Stimulated activated CD4-positive, alpha-beta T cell treated with anti-CD3 and anti-CD28 coated beads, Interleukin-2, amount 100 ng/mL, for 4 hours (primary cell): ENCODE results near the gene LGR6.
"Not testable (repeated sequence)": the region's sequence is repeated elsewhere in the genome, so short reads cannot be mapped to it uniquely, and the experiment has no call there.

ENCODE experiments used
- DNase-seq: peaks from one replicate; pipeline ENCODE4 v3.0.0-alpha.2; 2020; ENCODE audit warnings: low read depth

LGR6 gene

DNA sequence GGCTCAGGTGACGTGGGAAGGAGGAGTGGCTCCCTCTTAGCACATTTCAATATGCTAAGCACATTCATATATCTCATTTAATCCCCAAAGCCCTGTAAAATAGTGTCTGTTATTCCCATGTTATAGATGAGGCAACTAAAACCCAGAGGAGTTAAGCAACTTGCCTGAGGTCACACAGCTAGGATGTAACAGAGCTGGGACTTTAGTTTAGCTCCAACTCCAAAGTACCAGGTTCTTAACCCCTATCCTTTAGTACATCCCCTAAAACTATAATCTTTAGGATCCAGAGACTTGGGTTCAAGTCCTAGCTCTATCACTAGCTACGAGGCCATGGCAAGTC, 48.5 kb downstream of the LGR6 start:
- no peak for DNase-seq

DNA sequence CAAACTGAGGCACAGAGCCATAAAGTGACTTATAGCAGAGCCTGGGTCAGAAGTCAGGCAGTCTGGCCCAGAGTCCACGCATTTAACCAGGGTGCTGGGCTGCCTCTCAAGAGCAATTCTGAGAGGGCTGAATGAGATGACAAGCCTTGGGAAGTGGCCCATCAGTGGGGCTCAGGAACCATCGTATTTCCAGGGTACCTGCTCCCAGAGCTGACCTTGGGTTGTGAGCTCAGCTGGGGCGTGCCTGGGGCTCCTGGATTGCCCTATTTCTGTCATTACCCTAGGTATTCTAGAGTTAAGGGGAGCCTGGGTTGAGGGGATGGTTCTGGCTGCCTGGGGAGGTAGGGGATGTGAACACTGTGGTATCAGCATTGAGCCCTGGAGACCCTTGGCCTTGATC, 49.4 kb downstream of the LGR6 start:
- no peak for DNase-seq

DNA sequence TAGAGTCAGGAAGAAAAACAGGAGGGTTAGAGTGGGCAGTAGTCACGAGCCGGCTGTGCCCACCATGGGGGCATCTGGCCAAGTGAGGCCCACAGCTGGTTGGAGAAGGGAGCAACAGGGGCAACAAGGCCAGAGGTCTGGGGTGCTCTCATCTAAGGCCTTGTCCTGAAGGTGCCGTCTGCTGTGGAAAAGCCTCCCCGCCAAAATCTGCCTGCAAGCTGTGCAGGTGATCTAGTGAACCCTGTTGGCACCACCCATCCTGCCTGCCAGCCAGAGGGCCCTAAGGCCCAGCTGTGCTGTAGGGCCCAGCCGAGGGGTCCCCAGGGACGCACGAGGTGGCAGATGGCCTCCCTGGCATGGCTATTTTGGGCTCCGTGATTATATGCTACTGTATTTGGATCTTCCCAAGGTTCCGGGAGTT, 51.3 kb downstream of the LGR6 start:
- DNase-seq = no peak

DNA sequence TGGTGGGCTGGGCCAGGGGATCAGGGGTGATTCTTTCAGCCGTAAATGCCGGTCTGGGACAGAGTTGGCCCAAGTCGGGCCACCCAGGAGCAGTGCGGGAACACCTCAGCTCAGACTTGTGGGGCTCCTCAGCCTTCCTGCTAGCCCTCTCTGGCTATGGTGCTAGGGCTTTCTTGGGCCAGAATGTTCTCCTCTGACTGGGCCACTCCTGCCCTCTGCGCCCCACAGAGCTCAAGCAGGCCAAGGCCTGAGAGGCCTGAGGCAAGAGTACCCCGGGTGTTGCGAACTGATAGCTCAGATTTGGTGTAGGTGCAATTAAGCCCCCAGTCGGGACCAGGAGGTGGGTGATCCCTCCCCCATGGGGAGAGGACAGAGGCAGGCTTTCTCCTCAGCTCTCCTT, 51.8 kb downstream of the LGR6 start:
- no peak for DNase-seq

DNA sequence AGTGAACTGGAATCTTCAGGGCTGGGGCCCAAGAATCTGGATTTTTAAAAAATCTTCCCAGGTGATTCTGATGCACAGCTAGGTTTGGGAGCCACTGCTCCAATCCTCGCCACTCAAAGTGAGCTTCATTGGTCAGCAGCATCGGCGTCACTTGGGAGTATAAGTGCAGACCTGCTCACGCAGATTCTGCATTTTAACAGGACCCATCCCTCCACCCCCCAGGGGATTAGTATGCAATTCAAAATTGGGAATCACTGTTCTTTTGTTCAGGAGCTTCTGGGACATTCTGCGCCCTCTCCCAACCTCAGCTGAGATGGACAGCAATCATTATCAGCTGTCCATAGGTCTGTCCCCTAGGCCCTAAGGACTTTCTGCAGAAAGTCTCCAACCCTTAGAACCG, 53.5 kb downstream of the LGR6 start:
- DNase-seq = no peak

DNA sequence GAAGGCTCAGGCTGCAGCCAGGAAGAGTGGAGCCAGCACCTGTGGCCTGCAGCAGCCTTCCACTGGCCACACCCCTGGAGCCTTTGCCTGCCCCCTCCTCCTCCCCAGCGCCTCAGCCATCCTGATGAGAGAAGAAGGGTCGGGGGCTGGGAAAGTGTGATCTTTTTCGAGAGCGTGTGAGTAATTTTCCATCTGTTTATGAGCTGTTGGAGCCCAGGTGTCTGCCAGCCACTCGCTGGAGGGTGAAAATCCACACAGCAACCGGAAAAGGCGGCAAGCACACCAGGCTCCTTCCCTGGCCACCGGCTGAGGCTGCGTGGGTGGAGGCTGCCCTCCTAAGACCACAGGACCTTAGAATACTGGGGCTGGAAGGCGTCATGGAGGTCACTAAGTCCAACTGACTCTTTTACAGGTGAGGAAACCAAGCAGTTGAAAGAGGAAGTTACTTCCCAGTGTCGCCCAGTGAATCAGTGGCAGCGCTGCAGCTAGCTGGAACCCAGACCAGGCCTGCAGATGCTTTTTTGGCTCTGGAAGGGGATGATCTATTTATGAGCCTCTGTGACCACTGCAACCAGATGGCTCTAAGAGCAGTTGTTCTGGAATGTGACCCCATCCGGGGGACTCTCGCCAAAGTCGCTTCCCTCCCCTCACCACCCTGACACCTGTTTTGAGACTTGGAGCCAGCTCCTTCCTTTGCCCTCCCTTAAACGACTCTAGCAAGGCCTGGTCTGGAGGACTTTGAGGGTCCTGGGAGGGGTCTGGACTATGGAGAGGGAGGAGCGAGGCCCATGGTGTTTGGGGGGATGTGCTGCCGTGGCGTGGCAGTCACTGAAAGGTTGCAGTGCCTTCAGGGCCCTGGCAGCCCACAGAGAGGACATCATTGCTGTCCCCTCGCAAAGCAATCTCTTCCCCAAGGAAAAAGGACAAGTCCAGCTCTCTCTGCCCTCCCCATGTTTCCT, 54.5 kb downstream of the LGR6 start:
- no peak for DNase-seq

DNA sequence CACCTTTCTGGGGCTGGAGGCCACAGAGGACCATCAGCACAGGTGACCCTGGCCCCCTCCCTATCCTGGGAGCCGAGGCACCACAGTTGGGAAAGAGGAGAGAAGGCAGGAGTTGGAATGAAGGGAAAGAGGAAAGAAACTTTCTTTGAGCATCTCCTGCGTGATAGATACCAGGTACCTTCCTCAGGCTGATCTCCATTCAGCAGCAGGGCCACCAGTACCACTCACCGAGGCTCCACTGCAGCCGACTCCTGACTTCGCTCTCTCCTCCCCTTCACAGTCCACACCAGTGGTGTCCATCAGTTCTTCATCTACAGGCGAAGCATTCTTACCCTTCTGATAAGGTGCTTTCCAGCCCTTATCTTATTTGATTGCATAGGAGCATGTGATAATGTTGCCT, 55.3 kb downstream of the LGR6 start:
- no peak for DNase-seq

DNA sequence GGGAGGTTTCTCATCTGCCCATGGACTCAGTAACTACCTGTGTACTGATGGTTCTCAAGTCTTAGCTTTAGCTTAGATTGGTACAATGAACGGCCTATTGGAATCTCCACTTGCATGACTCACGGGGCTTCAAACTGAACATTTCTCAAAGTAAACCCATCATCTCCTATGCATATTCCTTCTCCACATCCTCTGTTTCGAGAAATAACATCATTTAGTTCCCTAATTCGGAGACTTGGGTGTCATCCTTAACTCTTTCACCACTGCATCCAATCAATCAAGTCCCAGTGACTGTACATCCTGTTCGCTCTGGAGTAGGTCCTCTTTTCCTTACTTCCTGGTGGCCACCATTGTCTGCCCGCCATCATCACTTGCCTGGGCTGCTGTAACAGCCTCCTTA, 55.8 kb downstream of the LGR6 start:
- DNase-seq = no peak

DNA sequence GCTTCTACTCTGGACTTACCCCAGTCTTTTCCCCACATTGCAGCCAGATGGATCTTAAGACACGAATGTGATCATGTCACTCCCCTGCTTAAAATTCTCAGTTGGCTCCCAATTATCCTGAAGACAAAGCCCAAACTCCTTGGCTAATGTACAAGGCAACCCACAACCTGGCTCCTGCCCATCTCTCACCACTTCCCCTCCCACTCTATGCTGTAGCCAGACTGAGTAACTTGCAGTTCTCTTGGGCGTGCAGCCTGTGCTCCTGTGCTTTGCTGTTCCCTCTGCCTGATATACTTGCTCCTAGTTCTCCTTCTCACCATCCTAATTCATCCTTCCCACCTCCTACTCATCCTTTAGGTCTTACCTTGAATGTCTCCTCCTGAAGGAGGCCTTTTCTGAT, 56.2 kb downstream of the LGR6 start:
- DNase-seq = no peak

DNA sequence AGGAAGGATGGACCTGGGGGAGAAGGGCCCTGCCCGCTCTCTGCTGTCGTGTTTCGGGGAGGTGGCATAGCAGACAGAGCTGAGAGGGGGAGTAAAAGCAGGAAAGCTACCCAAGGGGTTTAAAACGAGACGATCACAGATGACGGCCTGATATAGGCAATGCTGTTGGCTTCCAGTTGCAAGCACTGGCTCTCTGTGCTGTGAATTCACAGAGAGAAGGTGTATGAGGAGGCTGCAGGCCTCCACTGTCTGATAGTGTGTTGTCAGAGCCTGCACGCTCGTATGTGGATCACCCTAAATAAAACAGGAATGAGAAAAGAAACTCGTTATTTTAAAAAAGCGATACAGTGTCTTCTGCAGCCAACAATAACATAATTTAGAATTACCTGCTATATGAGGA, 57.4 kb downstream of the LGR6 start:
- DNase-seq = no peak

DNA sequence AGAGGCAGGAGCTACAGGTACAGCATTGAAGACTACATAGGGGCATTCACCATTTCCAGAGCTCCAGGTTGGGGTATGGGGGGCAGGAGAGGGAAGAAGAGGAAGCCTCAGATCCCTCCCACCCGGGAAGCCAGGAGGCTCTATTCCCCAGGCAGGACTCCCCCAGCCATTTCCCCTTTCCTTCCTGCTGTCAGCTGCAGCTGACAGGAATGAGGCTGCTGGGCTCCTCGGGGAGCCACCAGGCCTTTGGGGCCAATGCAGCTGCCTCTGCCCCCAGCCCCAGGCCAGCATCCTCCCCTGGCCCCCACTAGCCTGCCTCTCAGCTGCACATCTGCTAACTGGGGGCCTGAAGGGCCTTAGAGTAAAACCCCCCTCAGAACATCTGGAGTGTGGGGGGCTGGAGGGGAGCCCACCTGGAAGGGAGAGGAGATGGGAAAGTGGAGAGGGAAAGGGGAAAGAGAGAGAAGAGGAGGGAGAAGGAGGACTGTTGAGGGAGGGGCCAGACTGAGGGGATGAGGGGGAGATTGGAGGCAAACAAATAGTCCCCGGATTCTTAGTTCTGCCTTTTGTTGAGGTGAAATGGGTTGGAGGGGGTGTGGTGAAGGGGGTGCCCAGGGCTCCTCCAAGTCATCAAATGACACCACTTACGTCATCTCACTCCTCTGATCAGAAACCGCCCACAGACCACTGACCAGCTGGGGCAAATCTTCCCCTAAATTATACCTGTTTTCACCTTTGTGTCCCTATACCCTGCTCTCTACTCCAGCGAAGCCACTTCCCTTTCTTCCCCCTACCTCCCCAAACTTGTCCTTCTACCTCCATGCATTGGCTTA, 58.0 kb downstream of the LGR6 start:
- DNase-seq = no peak

DNA sequence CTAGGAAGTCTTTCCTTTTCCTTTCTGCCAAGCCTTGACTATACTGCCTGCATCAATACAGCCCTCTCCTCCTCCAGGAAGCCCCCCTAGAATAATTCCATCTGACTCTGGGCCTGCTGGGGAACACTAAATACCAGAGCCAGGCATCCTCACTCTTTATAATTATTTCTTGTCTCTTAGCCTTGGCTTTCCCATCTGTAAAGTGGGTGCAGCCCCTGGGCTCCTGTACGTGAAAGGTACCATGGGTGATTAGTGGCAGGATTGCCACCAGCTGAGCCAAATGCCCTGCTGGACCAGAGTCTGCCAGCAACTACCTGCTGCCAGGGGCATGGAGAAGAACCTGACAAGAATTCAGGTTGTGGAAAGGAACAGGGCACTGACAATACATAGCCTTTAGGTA, 58.7 kb downstream of the LGR6 start:
- no peak for DNase-seq

DNA sequence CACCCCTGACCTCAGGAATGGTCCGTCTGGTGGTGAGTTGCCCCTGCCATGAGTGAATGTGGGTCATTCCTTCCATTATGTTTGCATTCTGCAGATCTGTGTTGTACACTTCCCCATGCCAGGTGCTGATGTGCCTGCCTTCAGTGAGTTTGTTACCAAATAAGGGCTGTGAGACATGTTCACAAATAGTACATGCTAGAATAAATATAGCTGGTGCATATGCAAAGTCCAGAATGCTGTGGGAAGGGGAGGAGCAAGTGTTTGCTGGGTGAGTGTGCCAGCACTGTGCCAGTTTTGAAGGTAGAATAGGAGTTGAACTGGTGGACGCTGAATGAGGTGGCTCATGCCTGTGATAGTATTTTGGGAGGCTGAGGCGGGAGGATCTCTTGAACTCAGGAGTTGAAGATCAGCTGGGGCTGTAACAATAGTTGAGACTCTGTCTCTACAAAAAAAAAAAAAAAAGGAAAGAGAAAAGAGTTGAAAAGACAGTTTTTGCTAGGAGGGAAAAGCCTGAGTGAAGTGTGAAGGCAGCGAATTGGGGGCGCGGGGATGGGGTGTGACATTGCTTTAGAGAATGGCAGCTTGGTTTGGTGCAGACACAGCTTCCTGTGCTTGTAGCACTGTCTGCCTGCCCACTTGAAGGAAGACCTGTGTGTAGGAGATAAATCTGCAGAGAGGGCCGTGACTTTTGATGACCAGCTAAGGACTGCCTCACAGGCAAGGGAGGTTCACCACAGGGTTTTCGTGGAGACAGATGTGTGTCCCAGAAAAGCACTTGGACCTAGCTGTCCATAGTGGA, 61.1 kb downstream of the LGR6 start:
- DNase-seq = no peak

DNA sequence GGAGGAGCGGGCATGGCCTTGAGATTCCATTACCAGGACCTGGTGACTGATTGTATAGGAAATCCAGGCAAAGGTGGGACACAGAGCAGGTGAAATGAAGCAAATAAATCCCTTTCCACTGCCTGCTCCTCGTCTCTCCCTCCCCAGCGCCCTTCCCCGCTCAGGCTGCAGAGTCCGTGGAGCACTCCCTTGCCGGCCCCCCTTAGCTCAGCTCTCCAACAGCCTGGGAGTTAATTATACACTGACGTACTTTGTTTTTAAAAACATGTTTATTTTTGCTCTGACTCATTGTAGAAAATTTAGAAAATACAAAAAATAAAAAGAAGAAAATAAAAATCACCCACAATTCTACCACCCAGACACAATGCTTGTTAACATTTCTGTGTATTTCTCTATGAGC, 61.7 kb downstream of the LGR6 start:
- DNase-seq = no peak

DNA sequence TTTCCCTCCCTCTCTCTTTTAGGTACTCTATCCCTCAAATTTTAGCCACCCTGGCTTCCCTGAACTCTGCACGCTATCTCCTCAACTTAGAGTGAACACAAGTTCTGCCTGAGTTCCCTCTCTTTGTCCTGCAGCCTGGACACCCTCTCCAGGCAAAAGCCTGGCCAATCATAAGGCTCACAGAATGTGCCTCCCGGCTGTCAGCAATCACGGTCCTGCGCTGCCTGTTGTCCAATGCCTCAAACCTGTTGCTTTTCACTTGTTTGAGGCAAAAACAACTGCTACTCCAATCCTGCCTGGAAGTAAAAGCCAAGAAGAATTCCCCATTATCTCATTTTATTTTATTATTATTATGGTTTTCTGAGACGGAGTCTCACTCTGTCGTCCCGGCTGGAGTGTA, 66.1 kb downstream of the LGR6 start:
- DNase-seq = no peak

DNA sequence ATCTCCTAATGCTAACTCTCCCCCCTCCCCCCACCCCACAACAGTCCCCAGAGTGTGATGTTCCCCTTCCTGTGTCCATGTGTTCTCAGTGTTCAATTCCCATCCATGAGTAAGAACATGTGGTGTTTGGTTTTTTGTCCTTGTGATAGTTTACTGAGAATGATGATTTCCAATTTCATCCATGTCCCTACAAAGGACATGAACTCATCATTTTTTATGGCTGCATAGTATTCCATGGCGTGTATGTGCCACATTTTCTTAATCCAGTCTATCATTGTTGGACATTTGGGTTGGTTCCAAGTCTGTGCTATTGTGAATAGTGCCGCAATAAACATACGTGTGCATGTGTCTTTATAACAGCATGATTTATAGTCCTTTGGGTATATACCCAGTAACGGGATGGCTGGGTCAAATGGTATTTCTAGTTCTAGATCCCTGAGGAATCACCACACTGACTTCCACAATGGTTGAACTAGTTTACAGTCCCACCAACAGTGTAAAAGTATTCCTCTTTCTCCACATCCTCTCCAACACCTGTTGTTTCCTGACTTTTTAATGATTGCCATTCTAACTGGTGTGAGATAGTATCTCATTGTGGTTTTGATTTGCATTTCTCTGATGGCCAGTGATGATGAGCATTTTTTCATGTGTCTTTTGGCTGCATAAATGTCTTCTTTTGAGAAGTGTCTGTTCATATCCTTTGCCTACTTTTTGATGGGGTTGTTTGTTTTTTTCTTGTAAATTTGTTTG, 67.8 kb downstream of the LGR6 start:
- DNase-seq = not testable (repeated sequence)

DNA sequence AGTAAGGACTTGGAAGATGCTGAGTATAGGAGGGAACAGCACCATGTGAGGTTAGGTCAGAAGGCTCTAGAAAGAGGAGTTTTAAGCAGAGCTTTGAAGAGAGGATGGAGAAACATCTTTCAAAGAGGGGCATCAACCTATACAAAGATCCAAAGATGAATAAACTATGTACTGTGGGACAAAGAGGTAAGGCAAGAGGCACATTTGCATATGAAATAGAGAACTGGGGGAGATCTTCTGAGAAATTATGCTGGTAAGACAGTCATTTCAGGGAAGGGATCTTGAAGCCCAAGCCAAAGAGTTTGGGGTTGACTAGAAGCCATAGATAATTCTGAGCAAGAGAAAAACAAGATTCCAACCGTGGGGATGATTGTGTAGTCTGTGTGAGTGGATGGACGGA, 70.0 kb downstream of the LGR6 start:
- DNase-seq = no peak

DNA sequence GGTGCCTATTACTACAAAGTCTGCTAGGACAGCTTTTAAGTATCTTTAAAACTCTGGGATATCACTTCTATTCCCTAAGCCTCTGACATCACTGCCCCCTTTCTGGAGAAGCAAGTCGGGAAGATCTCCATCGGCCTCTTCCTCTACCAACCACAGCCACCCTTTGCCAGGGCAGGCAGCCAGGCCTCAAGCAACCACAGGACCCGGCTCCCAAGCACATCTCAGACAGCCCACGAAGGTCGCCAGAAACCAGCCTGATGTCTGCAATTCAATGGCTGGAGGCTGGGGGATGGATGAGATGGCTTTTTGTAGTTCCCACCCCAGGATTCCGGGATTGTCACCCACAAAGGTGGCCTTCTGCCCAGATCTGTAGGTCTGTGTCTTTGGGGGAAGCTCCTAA, 70.7 kb downstream of the LGR6 start:
- DNase-seq = no peak

DNA sequence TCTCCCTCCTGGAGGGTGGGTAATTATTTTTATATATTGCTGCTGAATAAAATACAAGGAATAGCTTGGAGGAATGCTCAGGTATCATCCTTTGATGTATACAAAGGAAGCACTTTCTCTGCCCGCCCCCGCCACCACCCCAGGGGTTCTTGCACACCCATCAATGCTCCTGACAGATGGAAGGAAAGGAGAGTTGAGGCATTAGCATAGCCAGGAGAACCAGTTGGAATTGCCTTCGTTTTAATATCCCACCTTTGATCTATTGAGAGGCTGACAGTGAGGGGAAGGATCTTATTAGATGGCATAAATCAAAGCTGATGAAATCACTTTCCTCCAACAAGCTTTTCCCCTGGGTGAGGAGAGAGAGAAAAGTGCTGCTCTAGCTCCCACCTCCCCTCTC, 71.1 kb downstream of the LGR6 start:
- no peak for DNase-seq

DNA sequence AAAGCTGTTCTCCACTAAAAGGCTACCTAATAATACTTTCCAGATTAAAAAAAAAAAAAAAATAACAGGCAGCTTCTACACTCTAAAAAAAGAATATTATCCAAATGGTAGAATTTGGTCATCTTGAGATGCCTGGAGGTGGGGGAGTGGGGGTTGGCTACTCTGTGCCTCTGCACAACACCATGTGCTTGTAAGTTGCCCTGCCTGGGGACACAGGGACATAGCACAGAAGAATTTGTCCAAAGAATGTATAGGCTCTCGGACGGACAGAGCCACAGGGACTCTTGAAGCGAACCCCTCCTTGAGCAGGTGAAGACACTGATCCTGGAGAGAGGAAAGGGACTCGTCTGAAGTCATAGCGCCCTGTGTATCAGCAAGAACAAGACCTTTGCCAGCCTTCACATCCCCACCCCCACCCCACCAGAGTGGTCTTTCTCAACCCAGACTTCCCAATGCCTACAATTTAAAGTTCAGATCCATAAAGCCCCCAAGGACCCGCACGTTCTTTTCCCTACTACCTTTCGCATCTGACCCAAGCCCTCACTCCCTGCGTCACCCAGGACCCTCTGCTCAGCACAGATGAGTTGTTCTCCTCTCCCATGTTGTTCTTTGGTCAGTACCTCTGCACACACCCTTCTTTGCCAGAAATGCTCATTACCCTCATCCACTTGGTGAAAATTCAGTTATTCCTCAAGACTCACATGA, 72.6 kb downstream of the LGR6 start:
- no peak for DNase-seq

DNA sequence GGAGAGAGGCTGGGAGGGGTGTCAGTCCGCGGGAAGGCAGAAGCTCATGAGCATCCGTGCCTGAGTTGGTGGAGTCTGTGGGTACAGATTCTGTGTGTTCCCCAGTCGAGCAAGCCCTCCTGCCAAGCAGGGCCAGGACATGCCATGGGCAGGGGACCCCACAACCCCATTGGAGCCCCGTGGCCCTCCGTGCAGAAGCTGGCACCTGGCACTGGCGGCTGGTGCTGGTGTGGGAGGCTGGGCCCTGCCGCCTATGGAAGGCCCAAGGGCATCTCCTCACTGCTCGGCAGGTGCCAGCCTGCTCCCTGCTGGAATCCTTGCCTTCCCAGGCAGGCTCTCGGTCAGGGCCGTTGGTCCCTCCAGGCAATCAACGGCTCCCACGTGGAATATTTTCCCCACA, 74.4 kb downstream of the LGR6 start:
- DNase-seq = no peak
